Renal cortex interstitium (tissue), 11 donors: Measurements from ENCODE around the gene ARRB2. TPM values are rescaled to one million over a fixed set of nuclear protein-coding genes. Genes with fewer than 3 reads are reported as not detected.
"Not testable (repeated sequence)": the region's sequence is repeated elsewhere in the genome, so short reads cannot be mapped to it uniquely, and the experiment has no call there.

Source experiments
- DNase-seq, 11 donors: peaks; one replicate each; pipeline ENCODE4 v3.0.0-alpha.2; 2013; ENCODE audit warnings: low read depth in 9 of 11, low spot score in 4 of 11; ENCODE audit errors: extremely low read depth in 1 of 11
- polyA plus RNA-seq, 3 donors: library from polyadenylated mRNA; unstranded; fragments of 120-200 nt; gene quantifications; one replicate each; pipeline ENCODE4 v1.2.1, GENCODE V29; 2013; ENCODE audit not compliant: insufficient read length in 3 of 3

Gene ARRB2
- polyA plus RNA-seq, 3 donors, result 29.8 to 39.0 (median 35.1) TPM

DNA sequence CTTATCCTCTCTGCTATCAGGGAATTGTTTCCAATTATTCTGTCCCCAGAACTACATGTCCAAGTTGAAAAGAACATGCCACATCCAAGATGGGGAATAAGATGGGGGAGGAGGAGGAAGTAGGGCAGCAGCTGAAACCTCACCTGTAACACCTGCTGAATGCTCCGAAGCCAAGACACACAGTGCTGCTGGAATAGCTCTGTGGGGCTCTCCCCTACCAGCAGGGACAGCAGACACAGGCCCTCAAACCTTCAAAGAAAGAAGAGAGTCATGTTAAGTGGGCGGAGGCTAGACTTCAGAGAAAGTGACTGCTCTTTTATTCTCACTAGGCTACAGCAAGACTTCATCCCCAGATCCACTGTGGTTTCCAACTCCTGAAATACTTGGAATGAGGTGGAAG lies 19.7 kb upstream of the ARRB2 start:
- DNase-seq, result no peak

DNA sequence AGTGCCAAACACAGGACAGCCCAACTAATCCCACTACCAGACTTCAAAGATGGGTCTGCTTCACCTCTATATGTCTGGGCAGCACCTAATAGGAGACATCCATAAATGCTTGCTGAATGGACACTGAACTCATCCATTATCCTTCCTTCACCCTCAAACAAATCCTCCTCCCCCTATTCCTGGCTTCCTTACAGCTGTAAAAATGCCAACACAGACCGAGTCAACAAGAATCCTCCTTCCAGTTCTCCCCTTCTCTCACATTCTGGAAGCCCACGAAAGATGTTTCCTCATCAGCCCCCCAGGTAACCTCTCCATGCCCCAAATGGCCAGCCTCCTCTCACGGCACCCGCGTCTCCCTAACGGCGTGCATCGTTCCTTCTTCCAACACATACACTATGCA lies 18.7 kb upstream of the ARRB2 start:
- DNase-seq, result no peak

DNA sequence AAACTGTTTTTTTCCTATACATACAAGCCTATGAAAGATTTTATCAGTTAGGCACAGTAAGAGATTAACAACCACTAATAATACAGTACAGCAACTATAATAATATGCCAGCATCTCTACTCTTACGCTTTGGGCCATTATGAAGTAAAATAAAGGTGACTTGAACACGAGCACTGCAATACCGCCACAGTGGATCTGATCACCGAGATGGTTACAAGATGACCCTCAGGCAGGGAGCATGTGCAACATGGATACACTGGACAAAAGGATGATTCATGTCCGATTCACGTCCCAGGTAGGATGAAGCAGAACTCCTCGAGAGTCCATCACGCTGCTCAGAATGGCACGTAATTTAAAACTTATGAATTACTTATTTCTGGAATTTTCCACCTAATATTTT lies 17.0 kb upstream of the ARRB2 start:
- DNase-seq, result no peak

DNA sequence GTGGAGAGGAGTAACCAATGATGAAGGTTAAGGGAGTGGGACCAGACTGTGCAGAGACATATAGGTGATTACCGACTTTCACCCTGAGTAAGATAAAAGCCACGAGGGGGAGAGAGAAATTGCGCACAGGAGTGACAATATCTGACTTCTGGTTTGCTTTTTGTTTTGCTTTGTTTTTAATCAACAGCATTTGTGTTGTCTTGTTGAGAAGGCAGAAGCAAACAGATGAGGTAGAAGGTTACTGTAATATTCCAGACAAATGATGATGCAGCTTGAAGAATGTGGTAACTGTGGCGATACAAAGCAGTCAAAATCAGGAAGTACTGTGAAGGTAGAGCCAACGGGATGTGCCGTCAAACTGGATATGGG lies 14.0 kb upstream of the ARRB2 start:
- no peak for DNase-seq

DNA sequence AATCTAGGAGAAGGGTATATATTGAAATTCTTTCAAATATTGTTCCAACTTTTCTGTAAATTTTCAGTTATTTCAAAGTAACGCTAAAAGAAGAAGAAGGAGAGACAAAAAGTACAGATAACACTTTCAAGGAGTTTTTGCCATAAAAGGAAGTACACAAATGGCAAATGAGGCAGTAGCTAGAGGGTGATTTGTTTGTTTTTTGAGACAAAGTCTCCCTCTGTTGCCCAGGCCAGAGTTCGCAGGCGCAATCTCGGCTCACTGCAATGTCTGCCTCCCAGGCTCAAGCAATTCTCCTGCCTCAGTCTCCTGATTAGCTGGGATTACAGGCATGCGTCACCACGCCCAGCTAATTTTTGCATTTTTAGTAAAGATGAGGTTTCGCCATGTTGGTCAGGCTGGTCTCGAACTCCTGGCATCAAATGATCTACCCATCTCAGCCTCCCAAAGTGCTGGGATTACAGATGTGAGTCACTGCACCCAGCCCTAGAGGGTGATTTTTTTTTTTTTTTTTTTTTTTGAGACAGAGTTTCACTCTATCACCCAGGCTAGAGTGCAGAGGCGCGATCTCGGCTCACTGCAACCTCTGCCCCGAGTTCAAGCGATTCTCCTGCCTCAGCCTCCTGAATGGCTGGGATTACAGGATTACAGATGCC lies 10.9 kb upstream of the ARRB2 start:
- not testable (repeated sequence) for DNase-seq

DNA sequence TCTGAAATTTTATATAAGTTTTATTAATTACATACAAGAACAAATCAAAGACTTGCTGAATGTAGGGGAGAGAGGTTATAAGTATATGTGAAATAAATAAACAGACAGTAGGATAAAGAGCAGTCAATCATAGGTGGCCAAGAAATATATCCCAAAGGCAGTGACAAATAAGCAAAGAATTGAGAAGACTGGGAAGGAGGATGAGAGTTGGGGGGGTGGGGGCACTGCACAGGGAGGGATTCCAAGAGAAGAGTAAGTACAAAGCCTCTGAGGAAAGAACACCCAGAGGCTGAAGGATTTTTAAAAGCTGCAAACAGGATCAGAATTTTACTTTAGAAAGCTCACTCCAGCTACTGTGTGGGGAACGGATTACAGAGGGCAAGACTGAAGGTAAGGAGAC lies 9.3 kb upstream of the ARRB2 start:
- DNase-seq, result no peak

DNA sequence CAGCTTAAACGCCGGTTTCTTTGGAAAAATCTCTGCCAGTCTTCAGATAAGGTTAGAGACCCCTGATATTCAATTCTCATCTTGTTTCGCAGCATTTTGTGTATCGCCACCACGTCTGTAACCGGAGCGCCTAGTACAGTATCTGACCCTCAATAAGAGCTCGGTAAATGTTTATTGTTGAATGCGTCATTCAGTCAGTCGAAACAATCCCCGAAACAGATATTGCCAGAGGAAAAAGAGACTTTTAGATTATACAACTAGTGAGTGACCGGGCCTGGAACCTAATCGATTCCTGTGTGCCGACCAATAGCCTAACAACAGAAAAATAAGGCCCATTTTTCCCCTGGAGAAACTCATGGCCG lies 7.1 kb upstream of the ARRB2 start:
- no peak for DNase-seq

DNA sequence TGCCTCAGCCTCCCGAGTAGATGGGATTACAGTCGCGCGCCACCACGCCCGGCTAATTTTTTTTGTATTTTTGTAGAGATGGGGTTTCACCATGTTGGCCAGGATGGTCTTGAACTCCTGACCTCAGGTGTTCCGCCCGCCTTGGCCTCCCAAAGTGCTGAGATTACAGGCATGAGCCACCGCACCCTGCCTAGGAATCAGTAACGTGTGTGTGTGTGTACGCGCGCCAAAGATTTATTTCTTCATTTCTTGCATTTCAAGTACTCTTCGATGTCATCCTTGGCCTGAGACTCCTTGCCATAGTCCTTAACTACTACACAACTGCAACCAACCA lies 5.9 kb upstream of the ARRB2 start:
- not testable (repeated sequence) for DNase-seq

DNA sequence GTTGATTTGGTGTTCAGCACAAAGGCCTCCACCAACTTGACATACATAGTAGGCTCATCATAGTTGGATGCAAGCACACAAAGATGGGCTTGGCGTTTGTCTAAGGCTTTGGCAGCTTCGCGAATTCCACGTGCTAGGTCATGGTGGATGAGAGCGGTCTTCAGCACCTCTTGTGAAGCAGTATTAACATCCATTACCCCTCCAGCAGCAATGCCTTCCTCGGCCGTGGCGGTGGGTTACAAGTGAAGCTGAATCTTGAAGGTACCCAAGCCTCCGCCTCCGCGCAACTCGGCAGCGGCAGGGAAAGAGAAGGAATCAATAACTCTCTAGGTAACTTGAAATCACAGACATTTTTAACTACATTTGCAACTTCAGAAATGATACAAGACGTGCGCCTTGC lies 5.4 kb upstream of the ARRB2 start:
- DNase-seq, result no peak

DNA sequence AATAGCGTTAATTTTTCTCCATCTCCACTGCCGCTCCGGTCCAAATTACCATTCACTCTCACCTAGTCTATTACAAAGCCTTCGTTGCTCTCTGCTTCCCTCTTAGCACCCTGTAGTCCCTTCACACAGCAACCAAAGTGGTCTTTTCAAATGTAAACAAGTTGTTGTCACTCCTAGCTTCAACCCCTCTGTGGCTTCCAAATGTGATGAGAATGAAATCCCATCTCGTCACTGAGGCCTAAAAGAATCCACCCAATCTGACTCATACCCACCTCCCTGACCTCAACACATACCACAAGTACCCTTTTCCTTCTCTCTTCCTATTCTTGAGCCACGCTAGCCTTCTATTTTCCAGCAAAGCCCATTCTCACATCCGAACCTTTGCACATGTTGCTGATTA lies 4.3 kb upstream of the ARRB2 start:
- no peak for DNase-seq

DNA sequence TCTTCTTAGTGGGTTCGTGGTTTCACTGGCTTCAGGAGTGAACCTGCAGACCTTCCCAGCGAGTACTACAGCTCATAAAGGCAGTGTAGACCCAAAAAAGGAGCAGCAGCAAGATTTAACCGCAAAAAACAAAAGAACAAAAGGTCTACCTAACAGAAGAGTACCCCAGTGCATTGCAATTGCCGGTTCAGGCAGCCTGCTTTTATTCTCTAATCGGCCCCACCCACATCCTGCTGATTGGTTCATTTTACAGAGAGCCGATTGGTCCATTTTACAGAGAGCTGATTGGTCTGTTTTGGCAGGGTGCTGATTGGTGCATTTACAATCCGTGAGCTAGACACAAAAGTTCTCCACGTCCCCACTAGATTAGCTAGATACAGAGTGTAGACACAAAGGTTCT lies 2.0 kb upstream of the ARRB2 start:
- DNase-seq, result no peak

DNA sequence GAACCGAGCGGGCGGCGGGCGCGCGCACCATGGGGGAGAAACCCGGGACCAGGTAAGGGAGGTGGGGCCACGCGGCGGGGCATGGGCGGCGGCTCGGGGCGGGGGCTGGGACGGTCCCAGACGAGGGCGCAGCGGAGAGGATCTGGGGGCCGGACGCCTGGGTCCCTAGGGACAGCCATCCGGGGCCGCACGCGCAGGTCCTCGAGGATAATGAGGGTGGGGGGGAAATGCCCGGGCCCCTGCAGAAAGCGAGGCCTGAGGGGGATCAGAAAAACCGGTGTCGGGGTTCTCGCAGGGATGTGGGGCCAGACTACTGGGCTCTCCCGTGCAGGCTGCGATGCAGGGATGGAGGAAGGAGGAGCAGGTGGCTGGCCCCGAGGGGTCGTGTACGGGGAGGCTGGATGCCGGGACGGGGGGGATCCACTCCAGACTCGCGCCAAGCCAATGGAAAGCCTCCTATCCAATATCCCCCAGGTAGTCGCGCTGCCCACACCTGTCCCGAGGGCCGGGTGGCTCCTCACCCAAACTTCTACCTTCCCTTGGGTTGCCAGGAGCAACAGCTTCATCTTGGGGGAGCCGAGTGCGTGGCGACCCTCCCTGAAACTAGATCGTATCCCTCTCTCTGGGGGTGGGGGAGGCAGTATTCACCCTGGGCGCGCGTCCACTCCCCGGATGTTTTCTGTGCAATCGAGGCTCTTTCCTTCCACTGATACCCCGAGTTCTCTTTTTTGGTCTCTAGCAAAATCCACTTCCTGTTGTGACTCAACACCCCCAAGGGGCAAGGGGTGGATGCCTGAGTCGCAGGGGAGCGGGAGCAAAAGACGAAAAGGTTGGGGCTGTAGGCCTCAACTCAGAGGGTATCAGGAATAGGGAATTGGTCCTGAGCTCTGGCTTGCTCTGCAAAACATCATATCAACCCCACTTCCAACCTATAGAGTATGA lies 532 bp downstream of the ARRB2 start:
- DNase-seq, result no peak

DNA sequence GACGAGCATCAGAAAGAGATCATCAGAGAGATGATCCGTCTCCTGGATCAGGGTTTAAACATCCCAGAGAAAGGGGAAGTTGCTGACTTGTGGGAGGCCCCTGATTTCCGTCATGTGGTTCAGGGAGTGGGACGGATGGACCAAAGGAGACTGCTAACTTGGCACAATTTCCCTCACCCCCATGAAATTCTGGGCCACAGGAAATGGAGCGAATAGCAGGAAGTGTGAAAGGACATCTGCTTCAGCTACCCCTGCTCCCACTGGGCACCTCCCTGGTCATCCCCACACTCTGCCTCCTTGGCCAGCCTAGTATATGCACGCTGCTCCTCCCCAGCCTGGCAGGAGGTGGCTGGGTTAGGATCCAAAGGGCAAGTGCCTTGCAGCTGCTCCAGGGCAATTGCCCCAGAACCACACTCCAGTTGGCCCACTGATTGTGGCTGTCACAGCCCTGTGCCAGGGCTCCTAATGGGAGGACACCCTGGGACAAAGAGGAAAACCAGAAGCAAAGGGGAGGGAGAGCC lies 1.3 kb downstream of the ARRB2 start:
- DNase-seq, result no peak

DNA sequence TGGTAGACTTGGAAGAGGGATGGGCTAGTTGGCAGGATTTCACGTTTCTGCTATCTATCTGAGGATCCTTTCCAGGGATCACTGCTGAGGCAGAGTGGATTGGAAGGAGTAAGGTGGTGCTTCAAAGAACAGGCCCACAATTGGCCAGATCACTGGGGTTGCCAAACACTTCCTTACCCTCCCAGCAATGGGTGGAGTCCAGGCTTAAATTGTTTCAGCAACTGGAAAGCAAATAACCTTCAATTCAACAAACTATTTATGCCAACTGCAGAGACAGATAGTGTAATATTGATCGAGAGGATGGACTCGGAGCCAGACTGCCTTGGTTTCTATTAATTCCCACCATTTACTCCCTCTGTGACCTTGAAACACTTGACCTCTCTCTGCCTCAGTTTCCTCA lies 2.1 kb downstream of the ARRB2 start:
- no peak for DNase-seq

DNA sequence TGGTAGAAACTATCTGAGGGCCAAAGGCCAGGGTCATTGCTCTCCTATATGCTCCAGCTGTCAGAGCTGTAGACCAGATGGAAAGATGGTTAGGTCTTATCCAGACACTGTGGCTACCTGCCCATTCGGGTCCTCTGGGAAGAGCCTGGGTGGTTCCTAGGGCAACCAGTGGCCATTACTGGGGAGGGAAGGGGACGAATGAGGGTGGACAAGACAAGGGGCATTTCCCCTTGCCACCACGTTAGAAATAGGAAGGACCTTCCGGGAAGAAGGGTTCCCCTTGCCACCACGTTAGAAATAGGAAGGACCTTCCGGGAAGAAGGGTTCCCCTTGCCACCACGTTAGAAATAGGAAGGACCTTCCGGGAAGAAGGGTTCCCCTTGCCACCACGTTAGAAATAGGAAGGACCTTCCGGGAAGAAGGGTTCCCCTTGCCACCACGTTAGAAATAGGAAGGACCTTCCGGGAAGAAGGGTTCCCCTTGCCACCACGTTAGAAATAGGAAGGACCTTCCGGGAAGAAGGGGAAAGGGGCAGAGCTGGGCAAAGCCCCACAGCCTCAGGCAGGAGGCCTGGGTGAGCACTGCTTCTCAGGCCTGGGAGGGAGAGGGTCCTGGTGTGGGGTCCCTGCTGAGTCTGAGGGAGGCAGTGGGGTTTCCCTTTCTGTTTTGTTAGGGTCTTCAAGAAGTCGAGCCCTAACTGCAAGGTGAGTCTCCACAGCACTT lies 4.1 kb downstream of the ARRB2 start:
- not testable (repeated sequence) for DNase-seq

DNA sequence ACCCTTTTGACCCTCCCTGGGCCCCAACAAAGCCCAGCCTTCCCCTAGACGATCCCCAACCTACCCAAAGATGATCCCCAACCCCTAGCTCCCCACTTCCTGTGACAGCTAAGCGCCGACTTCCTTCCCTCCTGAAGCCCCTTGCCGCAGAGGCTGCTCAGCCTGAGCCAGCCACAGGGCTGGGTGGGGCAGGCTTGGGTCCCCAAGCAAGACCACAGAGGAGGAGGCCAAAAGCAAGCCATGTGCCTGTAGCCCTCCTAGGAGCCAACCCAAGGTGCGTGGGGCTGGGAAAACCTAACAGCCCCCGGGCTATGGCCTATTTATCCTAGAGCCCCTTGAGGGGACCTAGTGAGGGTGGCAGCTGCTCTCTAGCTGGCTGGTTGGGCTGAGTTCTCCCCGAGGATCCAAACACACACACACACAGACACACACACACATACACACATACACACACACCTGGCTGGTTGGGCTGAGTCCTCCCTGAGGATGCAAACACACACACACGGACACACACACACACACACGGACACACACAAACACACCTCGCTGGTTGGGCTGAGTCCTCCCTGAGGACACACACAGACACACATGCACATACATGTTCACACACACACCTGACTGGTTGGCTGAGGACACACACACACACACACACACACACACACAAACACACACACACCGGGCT lies 4.8 kb downstream of the ARRB2 start:
- no peak for DNase-seq

DNA sequence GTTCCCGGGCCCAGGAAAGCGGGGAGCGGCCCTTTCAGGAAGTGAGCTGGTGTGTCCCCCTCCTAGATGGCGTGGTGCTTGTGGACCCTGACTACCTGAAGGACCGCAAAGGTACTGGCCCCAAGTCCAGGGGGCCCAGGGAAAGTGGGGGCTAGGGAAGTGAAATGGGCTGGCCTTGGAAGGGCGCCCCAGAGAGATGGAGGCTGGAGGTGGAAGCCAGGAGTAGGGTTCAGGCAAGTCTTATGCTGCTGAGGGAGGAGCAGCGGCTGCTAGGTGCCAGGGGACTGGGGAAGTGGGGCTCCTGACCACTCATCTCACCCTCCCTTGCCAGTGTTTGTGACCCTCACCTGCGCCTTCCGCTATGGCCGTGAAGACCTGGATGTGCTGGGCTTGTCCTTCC lies 5.6 kb downstream of the ARRB2 start:
- DNase-seq, result no peak

DNA sequence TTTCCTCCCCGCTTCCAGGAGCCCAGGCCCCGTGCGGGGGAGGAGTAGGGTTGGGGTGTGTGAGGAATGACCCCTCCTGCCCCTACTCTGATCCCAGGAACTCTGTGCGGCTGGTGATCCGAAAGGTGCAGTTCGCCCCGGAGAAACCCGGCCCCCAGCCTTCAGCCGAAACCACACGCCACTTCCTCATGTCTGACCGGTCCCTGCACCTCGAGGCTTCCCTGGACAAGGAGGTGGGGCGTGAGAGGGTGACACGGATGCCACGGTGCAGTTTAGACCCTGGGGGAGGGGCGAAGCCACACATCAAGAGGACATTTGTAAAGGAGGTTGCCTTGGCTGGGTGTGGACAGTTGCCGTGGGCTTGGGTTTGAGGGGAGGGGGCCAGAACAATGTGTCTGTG lies 7.4 kb downstream of the ARRB2 start:
- no peak for DNase-seq

DNA sequence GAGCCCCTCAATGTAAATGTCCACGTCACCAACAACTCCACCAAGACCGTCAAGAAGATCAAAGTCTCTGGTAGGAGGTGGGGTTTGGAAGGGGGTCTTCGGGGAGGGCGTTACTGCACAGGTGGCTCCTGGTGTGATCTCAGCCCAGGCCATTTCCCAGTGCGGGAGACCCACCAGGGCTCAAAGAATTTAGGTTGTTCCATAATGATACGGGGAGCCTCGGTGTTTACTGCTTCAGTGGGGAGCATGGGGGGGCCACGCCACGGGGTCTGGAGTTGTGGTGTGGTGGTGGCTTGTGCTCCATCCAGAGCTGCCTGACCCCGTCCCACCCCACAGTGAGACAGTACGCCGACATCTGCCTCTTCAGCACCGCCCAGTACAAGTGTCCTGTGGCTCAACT lies 7.8 kb downstream of the ARRB2 start:
- no peak for DNase-seq

DNA sequence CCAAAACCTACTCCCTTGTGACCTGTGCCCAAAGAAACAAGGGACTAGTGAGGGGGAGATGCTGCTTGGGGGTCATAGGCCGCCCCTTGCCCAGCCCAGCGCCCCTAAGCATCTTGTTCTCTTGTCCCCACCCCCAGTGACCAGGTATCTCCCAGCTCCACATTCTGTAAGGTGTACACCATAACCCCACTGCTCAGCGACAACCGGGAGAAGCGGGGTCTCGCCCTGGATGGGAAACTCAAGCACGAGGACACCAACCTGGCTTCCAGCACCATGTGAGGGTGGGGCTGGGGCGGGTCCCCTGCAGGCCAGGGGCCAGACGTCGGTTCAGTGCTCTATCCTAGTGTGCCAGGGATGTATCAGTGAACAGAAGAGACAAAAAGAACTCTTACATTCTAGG lies 8.7 kb downstream of the ARRB2 start:
- DNase-seq, result no peak
